NCI-H2196 (cell line): ENCODE results near the gene IFNA17.
A peak's percentile ranks its signal among the peaks of the same experiment; 100 is the strongest.
"Not testable (repeated sequence)": the region's sequence is repeated elsewhere in the genome, so short reads cannot be mapped to it uniquely, and the experiment has no call there.

Experiments used
- DNase-seq: peaks from one replicate; lab custom pipeline; 2025; ENCODE audit not compliant: unreplicated experiment; lab: John Stamatoyannopoulos, UW

The IFNA17 gene

DNA sequence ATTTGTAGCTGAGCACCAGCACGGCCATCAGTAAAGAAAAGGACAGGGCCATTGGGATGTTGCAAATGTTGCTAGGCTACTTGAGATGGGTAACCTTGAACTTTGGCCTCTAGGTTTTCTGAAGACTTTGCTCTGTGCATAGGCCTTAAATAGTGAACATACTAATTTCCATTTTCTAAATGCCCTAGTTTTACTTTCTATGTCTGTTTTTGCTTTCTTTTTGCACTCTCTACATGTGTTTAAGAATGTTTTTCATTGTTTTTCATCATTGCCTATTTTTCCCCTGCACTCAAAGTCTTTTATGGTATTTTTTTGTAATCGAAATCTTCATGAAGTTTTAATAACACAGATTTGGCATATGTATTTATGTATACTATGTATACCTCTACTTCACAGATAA is at the start of gene IFNA17:
Gene IFNA17 (minus strand): TSS at position 101 of the 400 bp plus-strand sequence. CDS start 49 bp downstream, at position 52.
- DNase-seq = no peak

DNA sequence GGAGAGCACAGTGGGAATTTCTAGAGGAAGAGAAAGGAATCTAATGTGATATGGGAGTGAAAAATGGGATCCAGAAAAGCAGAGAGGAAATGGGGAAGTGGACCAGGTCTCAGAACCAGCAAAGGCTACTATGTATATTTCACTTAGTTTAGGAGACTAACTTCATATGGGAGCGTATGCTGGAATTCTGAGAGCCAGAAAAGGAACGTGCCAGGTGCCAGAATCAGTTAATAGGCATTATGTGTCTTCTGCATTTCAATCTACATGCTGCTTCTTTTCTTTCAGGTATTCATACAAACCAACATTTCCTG is 40.3 kb upstream of the IFNA17 start:
- DNase-seq = no peak

DNA sequence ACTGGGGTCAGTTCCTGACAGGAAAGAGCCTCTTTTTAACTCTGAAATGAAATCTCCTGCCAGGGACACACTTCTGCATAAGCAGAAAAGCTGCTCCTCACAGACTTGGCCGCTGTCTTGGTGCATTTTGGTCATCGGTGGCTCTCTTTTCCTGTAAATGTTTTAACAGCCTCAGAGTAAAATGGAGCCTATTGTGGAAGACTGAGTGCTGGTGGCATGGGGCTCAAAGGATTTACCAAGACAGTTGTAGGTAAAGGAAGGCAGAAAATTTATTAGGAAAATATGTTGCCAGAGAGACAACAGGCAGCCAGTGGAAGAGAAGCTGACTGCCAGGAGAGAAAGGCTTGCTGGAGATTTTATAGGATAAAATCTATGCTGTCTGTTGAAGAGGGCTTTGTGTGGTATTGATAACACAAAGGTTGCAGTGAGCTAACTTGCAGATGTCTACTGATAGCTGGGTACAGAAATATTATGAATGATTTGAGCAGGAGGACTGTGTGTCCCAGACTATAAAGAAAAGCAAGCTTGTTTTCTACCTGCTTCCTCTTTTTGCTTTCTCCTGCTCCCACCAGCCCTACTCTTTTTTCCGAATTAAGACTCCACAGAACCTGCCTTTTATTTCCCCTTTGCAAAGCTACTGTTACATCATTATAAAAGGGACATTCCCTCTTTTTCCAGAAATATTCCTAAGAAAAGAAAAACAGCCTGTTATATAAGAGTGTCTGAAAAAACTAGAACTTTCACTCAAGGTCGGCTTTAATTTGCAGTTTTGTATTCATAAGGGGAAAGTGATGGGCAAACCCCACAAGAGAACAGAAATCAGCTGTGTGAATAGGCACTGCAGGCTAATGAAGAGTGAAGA is 39.7 kb upstream of the IFNA17 start:
- no peak for DNase-seq

DNA sequence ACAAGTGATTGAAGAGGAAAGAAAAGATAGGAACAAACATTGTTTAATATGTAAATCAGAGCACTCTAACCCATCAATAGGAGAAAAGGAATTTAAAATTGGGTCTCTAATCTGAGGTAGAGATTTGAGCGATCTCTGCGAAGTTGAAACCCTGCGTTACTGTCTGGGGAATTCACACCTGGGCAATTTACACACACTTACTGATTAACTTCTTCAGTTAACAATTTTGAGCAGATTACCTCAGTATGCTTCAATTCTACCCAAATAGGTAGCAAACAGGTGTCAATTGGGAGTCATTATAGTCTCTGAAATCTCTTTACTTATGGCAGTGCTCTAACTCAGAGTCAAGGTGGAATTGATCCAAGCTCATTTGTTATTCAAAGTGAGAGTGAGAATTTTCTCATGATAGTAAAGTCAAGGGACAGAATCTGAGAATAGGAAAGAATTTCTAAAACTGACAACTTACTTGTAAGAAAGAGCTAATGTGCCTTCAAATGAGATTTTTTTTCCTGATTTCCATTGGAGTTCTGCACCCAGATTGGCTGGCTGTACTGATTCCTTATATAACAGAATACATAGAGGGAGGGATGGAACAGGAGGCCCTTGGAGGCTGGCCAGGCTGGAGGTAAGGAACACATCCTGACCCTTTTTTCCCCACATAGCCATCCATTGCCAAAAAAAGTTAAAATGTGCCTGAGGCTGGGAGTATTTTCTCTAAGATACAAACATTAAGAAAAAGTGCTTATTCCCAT is 38.9 kb upstream of the IFNA17 start:
- no peak for DNase-seq

DNA sequence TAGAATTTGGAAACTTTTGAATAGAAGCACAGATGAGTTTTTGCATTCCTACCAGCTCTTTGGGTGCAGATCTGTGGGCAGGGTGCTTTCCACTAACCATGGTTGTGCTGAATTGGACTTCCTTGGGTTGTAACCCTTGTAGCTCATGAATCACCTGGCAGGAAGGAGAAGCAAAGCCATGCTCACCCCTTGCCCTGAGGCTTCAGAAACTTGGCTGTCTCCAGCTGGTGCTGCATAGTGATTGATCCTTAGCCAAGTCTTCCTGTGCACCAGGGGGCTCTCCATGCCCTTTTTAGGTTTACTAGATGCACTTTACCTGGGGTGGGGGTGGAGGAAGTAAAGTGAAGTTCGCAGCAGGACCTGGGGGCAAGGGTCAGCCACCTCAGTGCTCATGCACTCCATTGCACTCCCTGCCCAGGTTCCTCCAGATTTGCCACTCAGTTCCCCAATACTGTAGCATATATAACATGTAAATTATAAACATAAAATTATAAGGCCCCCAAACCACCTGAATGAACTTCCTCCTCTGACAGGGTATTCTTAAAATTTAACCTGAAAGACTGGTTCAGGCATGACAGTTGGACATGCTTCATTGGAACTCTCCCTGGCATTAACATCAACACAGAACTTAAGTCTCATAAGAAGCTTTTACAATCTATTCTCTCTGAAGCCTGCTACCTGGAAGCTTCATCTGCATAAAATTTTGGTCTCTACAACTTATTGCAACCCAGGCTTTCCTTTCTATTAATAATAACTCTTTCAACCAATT is 37.6 kb upstream of the IFNA17 start:
- no peak for DNase-seq

DNA sequence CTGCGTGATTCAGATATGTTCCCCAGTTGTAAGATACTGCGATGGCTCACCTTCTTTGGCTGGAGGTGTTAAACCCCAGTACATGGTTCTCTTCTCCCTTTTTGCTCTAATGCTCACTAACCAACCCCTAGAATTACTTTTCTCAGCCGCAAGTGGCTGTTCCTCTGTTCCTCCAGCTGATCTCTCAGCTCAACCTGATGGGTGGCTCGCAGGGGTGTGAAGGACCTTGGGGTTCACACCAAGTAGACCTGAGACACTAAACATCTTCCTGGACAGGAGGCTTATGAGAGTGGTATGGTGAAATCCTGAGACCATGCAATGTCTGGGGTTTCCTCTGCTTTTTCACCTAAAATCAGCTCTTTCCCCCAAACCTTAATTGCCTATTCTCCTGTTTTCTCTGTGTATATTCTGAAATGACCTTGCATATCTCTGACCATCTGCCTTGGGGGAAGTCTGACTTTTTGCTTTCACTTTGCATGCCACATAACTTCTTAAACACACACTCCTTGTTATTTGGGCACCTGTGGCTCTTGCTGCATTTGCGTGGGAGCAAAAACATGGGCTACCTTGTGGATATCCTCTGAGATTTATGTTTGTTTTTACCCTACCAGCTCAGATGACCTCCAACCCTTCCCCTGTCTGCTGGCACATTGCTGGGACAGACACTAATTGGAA is 27.7 kb upstream of the IFNA17 start:
- DNase-seq = no peak

DNA sequence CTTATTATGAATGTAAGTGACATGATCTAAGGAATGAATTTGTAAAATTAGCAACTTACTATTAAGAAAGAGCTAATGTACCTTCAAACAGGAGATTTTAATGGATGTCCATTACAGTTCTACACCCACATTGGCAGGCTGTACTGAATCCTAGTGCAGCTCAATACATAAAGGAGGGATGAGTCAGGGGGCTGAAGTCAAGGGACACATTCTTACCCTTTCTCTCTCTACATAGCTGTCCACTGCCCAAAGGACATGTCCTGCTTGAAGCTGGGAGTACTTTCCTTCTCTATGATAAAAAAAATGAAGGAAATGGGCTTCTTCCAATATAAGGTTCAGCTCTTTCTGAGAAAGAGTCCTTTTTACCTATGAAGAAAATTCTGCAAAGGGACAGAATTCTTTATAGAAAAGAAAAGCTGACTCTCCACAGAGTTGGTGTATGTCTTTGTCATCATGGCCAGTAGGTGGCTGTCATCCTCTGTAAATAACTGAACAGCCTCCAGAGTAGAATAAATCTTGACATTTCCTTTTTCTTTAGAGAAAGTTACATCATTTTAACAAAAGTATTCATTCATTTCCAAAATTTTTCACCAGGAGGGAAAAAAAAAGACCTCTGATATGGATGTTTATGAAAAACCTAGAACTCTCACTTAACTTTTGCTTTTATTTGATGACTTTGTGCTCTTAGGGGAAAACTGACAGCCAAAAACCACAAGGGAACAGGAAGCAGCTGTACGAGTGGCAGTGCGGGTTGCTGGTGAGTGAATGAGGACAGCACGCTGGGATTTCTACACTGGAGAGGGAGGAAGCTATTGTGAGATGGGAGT is 24.9 kb upstream of the IFNA17 start:
- DNase-seq = no peak

DNA sequence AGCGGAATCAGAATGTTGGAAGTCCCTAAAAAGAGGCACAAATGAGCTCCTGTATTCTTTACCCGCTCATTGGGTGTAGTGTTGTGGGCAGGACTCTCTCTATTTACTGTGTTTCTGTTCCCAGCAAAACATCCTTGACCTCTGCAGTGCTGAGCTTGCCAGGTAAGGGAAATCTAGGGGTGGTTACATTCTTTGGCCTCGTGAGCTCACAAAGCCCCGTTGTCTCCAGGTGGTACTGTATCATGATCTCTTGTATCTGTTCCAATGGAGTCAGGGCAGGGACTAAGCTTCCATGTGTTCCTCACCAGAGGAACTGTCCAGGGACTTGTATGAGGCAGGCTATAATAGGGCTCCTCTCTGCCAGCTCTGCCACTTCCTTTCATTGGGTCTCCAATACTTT is 23.6 kb upstream of the IFNA17 start:
- no peak for DNase-seq

DNA sequence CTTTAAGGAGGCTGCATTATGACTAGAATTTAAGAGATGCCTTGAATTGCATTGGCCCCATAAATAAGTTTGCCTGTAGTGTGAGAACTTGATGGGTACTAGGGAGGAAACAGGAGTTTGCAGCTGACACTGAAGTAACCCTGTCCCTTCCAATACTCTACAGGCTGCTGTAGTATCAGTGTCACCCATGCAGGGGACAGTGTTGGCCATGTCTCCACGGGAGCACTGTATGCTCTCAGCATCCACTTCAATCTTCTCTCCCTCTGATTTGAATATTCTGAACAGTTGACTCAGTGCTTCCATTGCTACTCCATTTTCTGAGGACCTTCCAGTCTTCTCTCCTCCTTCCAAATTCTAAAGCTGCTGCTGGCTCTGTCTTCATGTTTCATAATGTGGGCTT is 23.2 kb upstream of the IFNA17 start:
- DNase-seq = no peak

DNA sequence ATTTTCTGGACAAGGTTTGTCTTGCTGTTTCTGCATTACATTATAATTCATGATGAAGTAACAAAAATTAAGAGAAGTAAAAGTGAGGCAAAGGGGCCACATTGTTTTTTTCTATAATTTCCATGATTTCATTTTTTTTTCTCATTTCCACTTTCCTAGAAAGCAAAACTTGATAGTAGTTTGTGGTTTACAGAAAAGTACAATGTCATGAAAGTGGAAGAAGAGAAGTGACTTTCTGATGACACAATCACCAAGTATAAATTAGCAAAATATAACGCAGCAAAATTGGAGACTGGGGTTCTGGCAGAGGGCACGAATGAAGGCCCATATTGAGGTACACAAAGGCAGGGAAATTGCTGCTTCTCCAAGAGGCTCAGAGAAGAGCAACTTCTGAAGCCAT is 16.8 kb upstream of the IFNA17 start:
- DNase-seq = no peak

DNA sequence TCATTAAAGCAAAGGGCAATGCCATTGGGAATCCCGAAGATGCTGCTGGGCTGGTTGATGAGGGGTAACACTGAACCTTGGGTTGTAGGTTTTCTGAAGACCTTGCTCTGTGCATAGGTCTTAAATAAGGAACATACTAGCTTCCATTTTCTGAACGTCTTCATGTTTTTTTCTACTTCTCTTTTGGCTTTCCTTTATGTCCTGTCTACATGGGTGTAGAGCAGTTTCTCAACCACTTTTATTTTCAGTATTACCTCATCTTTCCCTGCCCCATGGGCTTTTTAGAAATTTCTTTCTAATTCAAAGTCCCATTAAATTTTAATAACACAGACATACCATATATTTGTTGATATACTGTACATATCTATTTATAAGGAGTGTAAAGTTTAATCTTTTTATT is 11.9 kb upstream of the IFNA17 start, which contains the start of gene IFNA14:
Gene IFNA14 (minus strand): TSS at position 95 of the 400 bp plus-strand sequence. CDS start 70 bp downstream, at position 25.
- DNase-seq = no peak

DNA sequence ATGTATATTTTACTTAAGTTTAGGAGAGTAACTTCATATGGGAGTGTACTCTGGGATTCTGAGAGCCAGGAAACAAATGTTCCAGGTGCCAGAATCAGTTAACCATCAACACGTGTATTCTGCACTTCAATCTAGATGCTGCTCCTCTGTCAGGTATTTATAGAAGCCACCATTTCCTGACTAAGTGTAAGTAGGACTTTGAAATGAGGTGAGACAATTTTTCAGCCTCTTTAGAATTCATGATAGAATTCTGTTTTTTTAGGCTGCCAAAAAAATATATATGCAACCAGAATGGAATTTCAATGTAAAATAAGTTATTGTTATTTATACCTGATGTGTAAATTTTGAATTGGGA is 8.3 kb upstream of the IFNA17 start:
- not testable (repeated sequence) for DNase-seq

DNA sequence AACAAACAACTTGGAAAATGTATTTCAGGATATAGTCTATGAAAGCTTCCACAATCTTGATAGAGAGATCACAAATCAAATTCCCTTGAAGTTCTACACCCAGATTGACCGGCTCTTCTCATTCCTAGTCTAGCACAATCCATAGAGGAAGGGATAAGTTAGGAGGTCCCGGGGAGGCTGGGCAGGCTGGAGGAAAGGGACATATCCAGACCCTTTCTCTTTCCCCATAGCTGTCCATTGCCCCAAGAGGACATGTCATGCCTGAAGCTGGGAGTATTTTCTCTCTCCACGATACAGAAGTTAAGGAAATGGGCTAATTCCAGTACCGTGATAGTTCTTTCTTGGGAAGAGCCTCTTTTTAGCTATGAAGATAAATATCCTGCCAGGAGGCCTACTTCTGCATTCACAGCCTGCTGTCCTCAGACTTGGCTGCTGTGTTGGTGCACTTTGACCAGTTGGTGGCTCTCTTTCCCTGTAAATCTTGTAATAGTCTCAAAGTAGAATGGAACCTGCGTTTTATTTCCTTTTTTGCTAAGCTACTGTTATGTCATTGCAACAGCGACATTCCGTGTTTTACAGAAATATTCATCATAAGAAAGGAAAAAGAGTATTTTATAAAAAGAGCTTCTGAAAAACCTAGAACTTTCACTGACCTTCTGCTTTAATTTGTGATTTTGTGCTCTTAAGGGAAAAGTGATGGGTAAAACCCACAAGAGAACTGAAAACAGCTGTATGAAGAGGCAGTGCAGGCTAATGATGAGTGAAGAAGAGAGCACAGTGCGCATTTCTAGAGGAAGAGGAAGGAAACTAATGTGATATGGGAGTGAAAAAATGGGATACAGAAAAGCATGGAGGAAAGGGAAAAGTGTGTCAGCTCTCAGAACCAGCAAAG is 7.7 kb upstream of the IFNA17 start:
- peak; percentile 9 for DNase-seq

DNA sequence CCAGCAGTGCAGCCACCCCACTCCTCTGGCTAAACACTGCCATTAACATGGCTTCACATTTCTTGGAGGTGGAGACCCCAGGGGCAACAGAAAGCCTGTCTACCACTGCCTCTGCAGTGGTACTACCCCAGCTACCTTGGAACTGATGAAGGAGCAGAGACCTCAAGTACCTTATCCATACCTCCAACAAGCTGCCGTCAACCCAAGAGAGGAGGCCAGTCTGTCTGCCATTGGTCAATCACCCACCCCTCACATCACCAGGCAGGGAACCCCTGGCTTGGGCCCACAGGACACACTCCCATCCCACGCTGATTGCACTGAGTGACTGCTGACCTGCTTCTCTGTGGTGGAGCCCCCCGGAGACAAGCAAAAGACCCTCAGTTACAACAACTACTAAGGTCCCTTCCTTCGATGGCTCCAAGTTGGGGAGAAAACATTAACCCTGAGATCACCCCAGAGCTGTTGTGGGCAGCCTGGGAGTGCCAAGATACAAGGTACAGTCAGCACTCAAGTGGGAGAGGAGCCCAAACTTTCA is 6.2 kb upstream of the IFNA17 start:
- no peak for DNase-seq

DNA sequence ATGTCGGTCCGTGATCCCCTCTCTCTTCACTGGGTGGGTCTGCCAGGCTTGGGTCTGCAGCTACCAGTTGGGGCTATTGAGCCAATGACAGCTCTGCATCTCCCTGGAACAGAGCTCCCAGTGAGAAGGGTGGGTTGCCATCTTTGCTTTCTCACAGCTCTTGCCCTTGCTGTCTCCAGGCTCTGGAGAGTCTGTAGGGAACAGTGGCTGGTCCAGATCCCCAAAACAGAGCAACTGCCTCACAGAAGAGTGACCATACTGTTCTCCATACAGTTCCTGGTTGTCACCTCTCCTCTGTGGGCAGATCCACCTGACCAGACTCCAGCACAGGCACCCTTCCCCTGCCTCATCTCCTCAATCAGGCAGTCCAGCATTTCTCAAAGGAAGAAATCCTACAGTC is 5.2 kb upstream of the IFNA17 start:
- no peak for DNase-seq

DNA sequence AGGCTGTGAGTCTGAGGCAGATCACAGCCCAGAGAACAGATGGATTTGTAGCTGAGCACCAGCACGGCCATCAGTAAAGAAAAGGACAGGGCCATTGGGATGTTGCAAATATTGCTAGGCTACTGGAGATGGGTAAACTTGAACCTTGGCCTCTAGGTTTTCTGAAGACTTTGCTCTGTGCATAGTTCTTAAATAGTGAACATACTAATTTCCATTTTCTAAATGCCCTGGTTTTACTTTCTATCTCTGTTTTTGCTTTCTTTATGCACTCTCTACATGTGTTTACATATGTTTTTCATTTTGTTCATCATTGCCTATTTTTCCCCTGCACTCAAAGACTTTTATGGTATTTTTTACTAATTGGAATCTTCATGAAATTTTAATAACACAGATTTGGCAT is 10.8 kb downstream of the IFNA17 start, which contains the start of gene IFNA16:
Gene IFNA16 (minus strand): TSS at position 101 of the 400 bp plus-strand sequence. CDS start 6 bp downstream, at position 95.
- DNase-seq = not testable (repeated sequence)

DNA sequence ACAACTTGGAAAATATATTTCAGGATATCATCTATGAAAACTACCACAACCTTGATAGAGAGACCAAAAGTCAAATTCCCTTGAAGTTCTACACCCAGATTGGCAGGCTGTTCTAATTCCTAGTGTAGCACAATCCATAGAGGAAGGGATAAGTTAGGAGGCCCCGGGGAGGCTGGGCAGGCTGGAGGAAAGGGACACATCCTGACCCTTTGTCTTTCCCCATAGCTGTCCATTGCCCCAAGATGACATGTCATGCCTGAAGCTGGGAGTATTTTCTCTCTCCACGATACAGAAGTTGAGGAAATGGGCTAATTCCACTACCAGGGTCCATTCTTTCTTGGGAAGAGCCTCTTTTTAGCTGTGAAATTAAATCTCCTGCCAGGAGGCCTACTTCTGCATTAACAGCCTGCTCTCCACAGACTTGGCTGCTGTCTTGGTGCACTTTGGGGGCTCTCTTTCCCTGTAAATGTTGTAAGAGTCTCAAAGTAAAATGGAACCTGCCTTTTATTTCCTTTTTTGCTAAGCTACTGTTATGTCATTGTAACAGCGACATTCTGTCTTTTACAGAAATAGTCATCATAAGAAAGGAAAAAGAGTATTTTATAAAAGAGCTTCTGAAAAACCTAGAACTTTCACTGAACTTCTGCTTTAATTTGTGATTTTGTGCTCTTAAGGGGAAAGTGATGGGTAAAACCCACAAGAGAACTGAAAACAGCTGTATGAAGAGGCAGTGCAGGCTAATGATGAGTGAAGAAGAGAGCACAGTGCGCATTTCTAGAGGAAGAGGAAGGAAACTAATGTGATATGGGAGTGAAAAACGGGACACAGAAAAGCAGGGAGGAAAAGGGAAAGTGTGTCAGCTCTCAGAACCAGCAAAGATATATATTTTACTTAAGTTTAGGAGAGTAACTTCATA is 14.4 kb downstream of the IFNA17 start:
- not testable (repeated sequence) for DNase-seq

DNA sequence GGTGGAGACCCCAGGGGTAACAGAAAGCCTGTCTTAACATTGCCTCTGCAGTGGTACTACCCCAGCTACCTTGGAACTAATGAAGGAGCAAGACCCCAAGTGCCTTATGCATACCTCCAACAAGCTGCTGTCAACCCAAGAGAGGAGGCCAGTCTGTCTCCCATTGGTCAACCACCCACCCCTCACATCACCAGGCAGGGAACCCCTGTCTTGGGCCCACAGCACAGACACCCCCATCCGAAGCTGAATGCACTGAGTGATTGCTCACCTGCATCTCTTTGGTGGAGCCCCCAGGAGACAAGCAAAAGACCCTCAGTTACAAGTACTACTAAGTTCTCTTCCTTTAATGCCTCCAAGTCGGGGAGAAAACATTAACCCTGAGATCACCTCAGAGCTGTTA is 15.9 kb downstream of the IFNA17 start:
- DNase-seq = not testable (repeated sequence)
